HG03103 (cell line): Measurements from ENCODE around the gene PSMD11.

Source experiments
- ATAC-seq: cut with Tn5 transposase; IDR thresholded peaks from one replicate; pipeline ENCODE4 v1.9.1; 2021; ENCODE audit warnings: low read depth; ENCODE audit not compliant: unreplicated experiment

PSMD11 gene

DNA sequence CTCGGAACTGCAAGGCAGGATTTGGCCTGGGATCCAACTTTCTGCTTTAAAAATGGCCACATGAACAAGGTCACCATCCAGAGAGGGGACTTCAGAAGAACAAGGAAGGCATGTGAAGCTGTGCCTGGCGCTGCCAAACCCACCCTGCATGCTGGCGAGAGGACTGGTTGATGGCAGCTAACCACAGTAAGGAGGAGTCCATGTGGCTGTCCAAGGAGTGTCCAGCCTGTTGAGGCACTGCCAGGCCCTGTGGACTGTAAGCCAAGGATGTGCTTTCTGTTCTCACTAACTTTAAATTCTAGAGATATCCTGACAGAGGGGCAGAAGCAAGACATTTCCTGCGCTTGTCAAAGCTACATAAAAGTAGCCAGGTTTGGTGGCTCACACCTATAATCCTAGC lies 82.8 kb downstream of the PSMD11 start:
- ATAC-seq: no peak

DNA sequence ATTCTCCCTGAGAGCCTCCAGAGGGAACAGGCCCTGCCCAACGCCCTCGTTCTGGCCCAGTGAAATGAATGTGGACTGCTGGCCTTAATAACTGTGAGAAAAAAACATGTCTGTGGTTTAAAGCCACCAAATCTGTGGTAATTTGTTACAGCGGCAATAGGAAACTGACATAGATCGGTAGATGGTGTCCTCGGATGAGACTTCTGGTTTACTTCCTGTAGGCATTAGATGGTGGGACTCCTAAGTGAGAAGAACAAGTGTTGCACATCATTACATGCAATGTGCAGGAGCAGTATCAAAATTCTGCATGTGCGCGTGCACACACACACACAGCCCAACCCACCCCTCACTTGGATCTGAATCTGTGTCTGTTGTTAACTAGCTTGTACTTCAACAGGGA lies 84.5 kb downstream of the PSMD11 start:
- ATAC-seq: no peak

DNA sequence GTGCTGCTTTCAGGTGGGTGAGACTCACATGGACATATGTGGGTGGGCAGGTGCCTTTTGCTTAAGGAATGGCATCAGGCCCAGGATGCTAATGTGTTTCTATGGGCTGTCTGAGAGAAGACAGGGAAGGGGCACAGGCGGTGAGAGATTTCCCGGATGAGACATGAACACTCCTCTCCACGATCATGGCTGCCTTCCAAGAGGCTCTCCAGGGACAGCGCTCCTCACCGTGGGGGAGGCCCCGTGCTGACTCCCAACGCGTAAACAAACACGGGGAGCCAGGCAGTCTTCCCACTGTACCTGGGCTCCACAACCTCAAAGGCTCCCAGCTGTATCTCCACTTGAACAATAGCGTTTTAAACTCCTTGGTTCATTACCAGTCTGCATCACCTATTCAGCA lies 85.3 kb downstream of the PSMD11 start:
- ATAC-seq: no peak
